GM12873 (cell line): Measurements from ENCODE around the gene ZBTB34.

ENCODE experiments used
- CTCF ChIP-seq: IDR thresholded peaks from 2 replicates; pipeline ENCODE4 v1.5.1; 2012; ENCODE audit warnings: low read depth, mild to moderate bottlenecking, moderate library complexity, low read length, control low read depth; ENCODE audit not compliant: insufficient read depth; ENCODE audit errors: missing control alignments

The ZBTB34 gene

DNA sequence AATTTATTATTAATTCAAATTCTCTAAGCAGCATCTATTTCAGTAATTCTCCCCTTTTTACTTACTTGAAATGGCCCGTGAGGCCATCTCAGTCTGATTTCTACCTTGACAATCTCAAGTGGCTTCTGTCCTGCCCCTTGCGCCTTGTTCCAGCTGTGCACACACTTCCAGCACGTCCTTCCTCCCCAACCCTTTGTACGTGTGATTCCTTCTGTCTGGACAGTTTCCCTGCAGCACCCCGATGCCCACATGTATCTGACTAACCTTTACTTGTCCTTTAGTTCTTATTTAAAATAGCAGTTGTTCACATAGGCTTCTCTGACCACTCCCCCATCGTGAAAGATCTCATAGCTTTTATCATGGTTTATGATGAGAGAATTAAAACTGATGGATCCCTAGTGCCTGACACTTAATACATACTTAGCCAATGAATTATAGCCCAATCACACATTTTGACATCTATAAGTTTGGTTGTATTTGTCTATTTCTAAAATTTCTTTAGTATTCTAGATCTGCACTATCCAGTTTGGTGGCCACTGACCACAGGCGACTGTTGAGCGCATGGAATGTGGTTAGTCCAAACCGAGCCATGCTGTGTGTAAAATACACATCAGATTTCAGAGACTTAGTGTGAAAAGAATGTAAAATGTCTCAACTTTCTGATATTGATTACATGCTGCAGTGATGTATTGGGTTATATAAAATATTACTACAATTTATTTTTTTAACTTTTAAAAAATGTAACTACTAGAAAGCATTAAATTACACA lies 14.3 kb downstream of the ZBTB34 start:
- TF ChIP-seq CTCF: no peak

- TF ChIP-seq CTCF: no peak
These were observed 15.5 kb downstream of the ZBTB34 start for GRCh38 chr9:126875756-126876510.

DNA sequence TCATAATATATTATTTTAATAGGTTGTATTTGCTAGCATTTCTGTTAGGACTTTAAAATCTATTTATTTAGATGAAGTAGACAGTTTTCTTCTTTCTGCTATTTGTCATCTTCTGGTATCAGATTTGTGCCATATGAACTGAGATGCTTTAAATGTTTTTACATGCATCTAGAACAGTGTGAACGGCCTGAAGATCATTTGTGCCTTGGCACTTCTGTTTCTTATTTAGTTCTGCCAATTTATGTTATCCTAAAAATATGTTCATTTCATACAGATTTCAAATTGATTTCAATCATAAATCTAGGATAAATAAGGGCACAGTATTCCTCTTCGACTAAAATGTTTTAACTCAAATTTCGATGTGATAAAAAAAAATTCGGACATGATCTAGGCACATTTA lies 16.1 kb downstream of the ZBTB34 start:
- no peak for TF ChIP-seq CTCF

GRCh38 chr9:126877418-126877817 lies 17.0 kb downstream of the ZBTB34 start:
- TF ChIP-seq CTCF: no peak

- TF ChIP-seq CTCF: no peak
These were observed 18.8 kb downstream of the ZBTB34 start for GRCh38 chr9:126879288-126879687.

GRCh38 chr9:126880226-126880946 lies 19.9 kb downstream of the ZBTB34 start:
- no peak for TF ChIP-seq CTCF

DNA sequence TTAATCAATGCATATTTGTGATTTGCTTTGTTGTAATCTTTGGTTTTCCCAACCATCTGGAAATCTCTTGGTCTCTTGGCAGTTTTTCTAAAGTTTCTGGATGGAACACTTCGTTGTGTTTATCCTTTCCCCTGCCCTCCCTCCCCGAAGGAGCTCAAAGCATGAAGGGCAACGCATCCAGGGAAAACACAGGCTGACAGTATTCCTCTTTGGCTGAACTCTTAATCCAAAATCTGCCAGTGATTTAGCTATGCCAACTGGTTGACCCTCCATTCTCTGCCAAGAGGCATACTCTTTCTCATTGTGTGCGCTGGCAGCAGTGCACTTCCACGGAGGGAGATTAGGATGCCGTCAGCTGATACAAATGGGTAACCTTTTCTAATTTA lies 20.5 kb downstream of the ZBTB34 start:
- no peak for TF ChIP-seq CTCF
